GM21576 (cell line): ENCODE data around the gene CCDC50.

ENCODE experiments used
- ATAC-seq: cut with Tn5 transposase; IDR thresholded peaks from one replicate; pipeline ENCODE4 v1.9.1; 2021; ENCODE audit warnings: mild to moderate bottlenecking, moderate library complexity; ENCODE audit not compliant: unreplicated experiment

CCDC50 gene

DNA sequence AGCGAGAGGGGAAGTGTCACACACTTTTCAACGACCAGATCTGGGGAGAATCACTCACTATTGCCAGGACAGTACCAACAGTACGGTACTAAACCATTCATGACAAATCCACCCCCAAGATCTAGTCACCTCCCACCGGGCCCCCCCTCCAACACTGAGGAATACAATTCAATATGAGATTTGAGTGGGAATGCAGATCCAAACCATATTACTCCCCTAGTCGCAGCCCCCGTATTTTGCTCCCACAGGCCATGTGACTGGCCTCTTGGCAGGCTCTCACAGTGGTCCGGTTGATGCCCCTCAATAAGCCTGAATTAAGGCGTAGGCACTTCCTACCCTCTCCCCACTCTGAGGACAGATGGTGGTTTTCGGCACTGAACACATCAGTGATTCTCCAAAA lies 86.4 kb downstream of the CCDC50 start:
- no peak for ATAC-seq

DNA sequence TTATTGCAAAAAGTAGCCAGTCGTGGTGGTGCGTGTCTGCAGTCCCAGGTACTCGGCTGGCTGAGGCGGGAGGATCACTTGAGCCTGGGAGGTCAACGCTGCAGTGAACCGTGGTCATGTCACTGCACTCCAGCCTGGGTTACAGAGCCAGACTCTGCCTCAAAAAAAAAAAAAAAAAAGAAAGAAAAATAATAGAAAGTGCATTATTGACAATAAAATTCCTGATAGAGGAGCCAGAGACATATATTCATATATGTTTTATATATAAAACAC lies 88.2 kb downstream of the CCDC50 start:
- ATAC-seq, result no peak

DNA sequence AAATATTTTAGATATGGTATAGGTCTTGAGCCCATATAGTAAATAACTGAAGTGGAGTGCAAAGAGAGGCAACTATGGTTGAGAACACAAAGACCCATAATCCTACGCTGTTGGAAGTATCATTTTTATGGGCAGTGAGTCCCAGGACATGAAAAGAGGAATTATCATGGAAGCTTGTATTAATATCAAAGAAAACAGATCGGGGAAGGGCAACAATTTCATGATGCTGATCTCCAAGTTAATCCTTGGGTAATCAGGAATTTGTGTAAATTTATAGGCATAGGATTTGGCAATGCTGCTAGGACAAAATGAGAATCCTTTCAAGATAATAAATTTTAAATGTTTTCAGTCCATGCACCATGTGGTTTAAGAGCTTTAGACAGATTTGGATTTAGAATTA lies 91.6 kb downstream of the CCDC50 start:
- no peak for ATAC-seq

DNA sequence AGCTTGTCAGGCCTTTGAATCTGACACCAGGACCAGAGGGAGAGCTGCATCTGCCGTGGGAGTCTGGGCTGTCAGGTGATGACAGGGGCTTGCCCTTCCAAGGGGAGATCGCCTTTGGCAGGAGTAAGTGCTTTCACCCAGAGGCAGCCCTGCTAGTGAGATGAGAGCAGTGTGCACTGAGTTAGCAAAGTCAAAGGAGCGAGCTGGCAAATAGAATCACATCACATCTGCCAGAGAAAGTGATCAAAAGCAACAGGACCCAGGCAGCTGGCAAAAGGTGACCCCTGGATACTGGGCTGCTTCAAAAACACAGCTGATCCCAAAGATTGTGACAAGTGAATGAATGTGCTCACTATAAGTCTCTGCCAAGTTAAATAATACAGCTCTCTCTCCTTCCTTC lies 95.7 kb downstream of the CCDC50 start:
- ATAC-seq, result no peak

DNA sequence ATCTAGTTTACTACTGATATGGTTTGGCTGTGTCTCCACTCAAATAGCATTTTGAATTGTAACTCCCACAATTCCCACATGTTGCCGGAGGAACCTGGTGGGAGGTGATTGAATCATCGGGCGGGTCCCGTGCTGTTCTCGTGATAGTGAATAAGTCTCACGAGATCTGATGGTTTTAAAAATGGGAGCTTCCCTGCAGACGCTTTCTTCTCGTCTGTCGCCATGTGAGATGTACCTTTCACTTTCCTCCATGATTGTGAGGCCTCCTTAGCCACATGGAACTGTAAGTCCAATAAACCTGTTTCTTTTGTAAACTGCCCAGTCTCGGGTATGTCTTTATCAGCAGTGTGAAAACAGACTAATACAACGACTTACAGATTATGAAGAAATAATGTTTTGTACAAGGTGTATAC lies 96.1 kb downstream of the CCDC50 start:
- ATAC-seq, result no peak

DNA sequence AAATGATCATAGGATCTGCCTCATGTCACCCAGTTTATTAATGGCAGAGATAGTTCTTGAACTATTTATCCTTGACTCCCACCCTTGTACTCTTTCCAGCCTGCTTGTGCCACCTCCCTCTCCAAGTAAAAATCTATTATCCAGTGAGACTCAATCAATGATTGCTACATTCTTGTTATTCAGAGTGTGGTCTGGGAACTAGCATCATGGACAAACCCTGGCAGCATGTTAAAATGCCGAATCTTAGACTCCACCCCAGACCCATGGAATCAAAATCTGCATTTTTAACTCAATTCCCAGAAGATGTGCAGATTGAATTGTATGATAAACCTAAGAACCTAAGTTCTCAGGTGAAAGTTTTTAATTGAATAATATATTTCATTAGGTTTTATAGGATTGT lies 97.1 kb downstream of the CCDC50 start:
- no peak for ATAC-seq

DNA sequence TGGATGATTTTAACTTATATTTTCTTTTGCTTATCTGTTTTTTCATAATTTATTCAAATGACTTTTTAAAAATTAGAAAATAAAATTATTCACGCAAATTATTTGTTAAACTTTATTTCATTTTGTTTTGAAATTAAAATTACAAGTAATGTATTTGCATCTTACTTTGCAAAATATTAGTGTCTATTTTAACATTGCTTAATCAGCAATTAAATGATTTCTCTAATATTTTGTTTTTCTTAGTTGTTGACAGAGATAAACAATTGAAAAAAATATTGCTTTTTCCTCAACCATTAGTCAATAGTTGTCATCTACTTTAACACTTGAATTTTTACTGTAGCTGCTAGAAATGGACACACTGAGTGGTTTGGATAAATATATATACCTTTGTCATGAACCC lies 99.0 kb downstream of the CCDC50 start:
- ATAC-seq, result no peak

DNA sequence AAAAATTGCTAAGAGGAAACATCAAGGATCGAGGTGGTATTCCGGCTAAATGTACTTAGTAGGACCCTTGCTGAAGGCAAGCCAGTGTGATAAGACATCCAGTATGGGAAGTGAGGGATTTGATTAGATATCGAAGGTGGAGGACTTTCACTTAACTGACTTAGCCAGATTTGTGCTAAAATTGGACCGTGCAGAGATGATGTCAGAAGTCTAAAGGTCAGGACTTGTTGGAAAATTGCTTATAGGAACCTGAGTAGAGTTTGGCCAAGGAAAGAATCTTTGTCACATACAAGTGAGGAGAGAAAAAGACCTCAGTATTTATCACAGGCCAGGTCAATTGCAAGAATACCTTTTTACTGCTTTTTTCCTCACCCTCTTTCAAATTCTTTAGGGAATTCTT lies 100.9 kb downstream of the CCDC50 start:
- ATAC-seq, result no peak

DNA sequence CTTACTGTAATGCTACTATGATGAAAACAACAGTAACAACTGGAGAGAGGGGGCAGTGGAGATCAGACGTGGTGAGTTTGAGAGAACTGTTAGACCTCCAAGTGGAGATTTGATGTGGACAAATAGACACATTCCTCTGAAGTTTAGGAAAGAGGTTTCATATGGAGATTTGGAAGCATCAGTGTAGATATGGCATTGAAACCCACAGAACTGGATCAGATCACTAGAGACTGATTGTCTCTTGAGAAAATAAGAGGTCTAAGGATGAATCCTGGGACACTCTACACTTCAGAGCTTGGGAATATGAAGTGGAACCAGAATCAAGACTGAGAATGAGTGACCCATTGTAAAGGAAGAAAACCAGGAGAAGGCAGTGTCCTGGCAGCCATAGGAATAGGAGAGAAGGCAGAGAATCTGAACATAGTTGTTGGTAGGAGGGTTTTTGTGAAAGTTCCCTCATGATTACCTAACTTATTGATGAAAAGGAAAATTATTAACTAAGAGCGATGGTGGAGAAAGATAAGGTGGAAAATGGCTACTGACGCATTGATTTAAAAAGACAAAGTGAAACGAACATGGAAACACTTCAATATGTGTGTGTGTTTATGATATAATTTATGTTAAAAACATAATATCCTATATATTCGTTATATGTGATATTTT lies 102.1 kb downstream of the CCDC50 start:
- no peak for ATAC-seq

DNA sequence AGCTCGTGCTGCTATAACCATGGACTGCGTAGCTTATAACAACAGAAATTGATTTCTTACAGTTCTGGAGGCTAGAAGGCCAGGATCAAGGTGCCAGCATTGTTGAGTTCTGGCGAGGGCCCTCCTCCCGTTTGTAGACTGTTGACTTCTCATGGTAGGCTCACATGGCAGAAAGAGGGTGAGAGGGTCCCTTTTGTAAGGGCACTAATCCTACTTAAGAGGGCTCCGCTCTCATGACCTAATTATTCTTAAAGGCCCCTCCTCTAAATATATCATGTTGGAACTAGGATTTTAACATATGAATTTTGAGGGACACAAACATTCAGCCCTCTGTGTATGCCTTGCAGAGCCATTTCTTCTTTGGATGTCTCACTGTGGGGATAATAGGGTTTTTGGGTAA lies 103.0 kb downstream of the CCDC50 start:
- ATAC-seq, result no peak

DNA sequence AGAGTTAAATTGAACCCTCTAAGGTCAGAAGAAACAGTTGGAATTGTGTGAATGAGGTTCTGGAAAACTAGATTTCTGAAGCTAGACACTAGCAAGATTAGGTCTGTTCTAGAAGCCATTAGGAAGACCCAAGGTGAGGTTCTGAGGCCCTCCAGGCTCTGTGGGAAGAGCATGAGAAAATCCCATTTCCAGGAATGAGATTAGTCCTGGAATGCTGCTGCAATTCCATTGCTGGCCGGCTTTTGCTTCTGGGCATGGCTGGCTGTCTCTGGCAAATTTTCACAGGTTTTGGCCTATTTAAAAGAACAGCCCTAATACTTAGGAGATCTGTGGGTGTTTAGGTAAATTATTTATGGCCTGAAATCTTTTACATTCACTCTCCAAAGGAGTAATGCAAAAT lies 104.8 kb downstream of the CCDC50 start:
- ATAC-seq, result no peak

DNA sequence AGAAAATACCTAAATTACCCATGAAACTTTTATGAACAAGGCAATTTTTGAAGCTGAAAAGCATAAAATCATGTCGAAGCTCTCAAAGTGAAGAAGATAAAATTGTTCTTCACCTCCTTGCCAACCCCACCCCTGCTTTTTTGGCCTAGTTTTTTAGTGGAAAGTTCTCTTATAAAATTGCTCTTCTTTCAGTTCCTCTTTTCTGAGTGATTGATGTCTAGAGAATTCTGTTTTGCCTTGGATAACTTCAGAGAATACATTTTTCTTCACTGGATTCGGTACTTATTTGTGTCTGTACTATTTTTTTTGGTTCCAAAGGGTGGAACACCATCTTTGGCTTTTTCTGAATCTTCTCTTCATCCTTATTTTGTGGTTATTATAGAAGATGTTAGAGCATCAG lies 106.8 kb downstream of the CCDC50 start:
- no peak for ATAC-seq

DNA sequence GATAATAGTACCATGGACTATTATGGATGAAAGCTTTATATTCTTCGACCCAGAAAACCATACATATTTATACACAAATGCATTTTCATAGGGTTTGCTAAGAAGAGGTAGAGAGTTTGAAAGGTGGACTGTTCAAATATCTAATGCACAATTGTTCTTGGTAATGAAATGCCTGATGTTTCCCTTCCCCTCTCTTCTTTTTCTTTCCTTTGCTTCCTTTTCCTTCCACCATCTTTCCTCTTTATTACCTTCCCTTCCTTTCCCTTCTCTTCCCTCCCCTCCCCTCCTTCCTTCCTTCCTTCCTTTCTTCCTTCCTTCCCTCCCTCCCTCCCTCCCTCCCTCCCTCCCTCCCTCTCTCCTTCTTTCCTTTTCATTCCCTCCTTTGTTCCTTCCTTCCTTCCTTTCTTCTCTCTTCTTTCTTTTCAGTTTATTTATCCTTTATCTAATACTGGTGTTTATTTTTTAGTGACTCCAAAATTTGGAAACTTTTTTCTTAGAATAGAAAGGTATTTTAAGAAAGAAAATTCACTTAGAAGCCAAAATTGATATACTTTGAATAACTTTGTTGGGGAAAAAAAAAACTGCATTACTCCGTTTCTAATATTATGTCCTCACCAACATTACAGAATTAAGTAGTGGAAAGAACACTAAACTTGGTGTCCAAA lies 109.1 kb downstream of the CCDC50 start:
- ATAC-seq, result no peak

DNA sequence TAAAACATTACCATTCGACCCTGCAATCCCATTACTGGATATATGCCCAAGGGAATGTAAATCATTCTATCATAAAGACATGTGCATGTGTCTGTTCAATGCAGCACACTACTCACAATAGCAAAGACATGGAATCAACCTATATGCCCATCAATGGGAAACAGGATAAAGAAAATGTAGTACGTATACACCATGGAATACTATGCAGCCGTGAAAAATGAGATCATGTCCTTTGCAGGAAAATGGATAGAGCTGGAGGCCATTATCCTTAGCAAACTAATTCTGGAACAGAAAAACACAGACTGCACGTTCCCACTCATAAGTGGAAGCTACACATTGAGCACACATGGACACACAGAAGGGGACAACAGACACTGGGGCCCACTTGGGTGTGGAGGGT lies 111.3 kb downstream of the CCDC50 start:
- ATAC-seq, result no peak

DNA sequence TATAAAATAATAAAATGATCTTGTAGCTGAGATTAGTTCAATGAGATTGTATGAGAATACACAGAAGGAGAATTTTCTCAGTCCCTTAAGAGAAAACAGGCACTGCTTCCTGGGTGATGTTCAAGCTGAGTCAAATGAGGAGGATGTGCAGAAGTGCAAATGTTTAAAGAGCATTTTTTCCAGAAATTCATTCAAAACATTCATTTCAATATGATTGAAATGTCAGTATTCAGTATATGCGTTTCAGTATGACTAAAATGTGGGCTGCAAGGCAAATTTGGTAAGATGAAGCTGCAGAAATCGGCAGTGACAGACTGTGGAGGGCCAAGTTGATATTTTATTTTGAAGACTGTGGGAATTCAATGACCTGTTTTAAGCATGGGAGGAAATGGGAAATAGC lies 112.5 kb downstream of the CCDC50 start:
- ATAC-seq, result no peak

DNA sequence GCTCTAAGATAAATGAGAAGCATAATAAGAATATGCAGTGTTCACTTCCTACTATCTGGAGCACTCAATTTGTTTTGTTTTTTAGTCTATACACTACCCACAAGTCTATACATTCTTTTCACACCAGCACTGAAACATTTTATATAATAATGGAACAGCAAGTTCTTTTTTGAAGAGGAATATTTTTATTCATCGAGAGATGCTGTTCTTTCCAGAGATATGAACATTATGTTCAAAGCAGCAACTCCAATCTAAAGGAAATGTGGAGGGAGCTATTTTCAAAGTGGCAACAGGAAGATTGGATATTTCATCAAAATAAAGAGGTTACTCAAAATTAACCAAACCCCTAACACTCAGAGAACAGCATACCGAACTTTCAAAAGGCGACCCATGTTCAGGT lies 115.4 kb downstream of the CCDC50 start:
- ATAC-seq, result no peak
